ENCODE data around the gene NAA10.

Gene NAA10

GRCh38 chrX:153960077-153960476 is 25.2 kb upstream of the NAA10 start:
- no peak for DNase-seq (ENCODE audit: low read depth)
- no peak overlapping the region for H3K4me3 ChIP-seq (ENCODE audit: control insufficient read depth, low read depth, low read length)
- TF ChIP-seq CTCF (conservative IDR thresholded peaks at IDR 0.05; ENCODE audit: control insufficient read depth, insufficient read depth, low read depth, low read length): no peak

GRCh38 chrX:153959649-153960048 is 24.8 kb upstream of the NAA10 start:
- TF ChIP-seq CTCF (conservative IDR thresholded peaks at IDR 0.05; ENCODE audit: control insufficient read depth, insufficient read depth, low read depth, low read length): no peak
- no peak for DNase-seq (ENCODE audit: low read depth)
- no peak overlapping the region for H3K4me3 ChIP-seq (ENCODE audit: control insufficient read depth, low read depth, low read length)

GRCh38 chrX:153958605-153959004 is 23.8 kb upstream of the NAA10 start:
- DNase-seq (ENCODE audit: low read depth): no peak
- no peak for TF ChIP-seq CTCF (conservative IDR thresholded peaks at IDR 0.05; ENCODE audit: control insufficient read depth, insufficient read depth, low read depth, low read length)
- no peak overlapping the region for H3K4me3 ChIP-seq (ENCODE audit: control insufficient read depth, low read depth, low read length)

- no peak overlapping the region for H3K4me3 ChIP-seq (ENCODE audit: control insufficient read depth, low read depth, low read length)
- no peak for DNase-seq (ENCODE audit: low read depth)
- no peak for TF ChIP-seq CTCF (conservative IDR thresholded peaks at IDR 0.05; ENCODE audit: control insufficient read depth, insufficient read depth, low read depth, low read length)
Observed at GRCh38 chrX:153957224-153957623, 22.4 kb upstream of the NAA10 start.

GRCh38 chrX:153956044-153956907 is 21.4 kb upstream of the NAA10 start:
- DNase-seq (ENCODE audit: low read depth): no peak
- no peak for TF ChIP-seq CTCF (conservative IDR thresholded peaks at IDR 0.05; ENCODE audit: control insufficient read depth, insufficient read depth, low read depth, low read length)
- H3K4me3 ChIP-seq (ENCODE audit: control insufficient read depth, low read depth, low read length): no peak overlapping the region

- DNase-seq (ENCODE audit: low read depth): no peak
- TF ChIP-seq CTCF (conservative IDR thresholded peaks at IDR 0.05; ENCODE audit: control insufficient read depth, insufficient read depth, low read depth, low read length): no peak
- no peak overlapping the region for H3K4me3 ChIP-seq (ENCODE audit: control insufficient read depth, low read depth, low read length)
Observed at GRCh38 chrX:153955228-153955732, 20.4 kb upstream of the NAA10 start.
